ENCODE measurements around the gene GGNBP2. TPM values are rescaled to one million over a fixed set of nuclear protein-coding genes. Genes with fewer than 3 reads are reported as not detected.
"Not testable (repeated sequence)": the region's sequence is repeated elsewhere in the genome, so short reads cannot be mapped to it uniquely, and the experiment has no call there.

The GGNBP2 gene
- total and polyA plus RNA-seq, 3 experiments from 2014 or later, result 63.3 to 67.0 (median 65.1) TPM

- H3K36me3 ChIP-seq (ENCODE audit: insufficient read depth, low read length), result no peaks in the 10 kb centered on the region
- H3K4me1 ChIP-seq (ENCODE audit: insufficient read depth, low read length), result peaks cover 28% of the 10 kb centered on the region
- ChIA-PET POLR2A (interaction anchor here (0.8 to 2.4 kb wide), 7 partner anchors 9 to 347 kb away, joined by 3 to 8 read pairs (median 6); partner anchors contain the start of genes AATF, GGNBP2, MYO19 and PIGW), CTCF (interaction anchor here (1.2 to 3.9 kb wide), 12 partner anchors 8 to 639 kb away, joined by 3 to 24 read pairs (median 6); partner anchors contain the start of genes MYO19 and PIGW)
- Mint-ChIP-seq H3K36me3 (peaks cover 0 to 11% (median 2%) of the 10 kb centered on the region in 3 donors), H3K4me3 (peak within 1 kb of the TSS; percentile 88 to 94 (median 92)), H3K9me3 (no peaks in the 10 kb centered on the region), H3K27ac (peak within 1 kb of the TSS; percentile 89 to 96 (median 94)), H3K4me1 (peaks cover 37 to 49% (median 45%) of the 10 kb centered on the region in 3 donors), H3K27me3 (peaks cover 0 to 2% of the 10 kb centered on the region in 2 donors)
- H3K4me3 ChIP-seq (ENCODE audit: low read length), result peak within 1 kb of the TSS; percentile 97
- H3K9me3 ChIP-seq (ENCODE audit: low read length), result no peaks in the 10 kb centered on the region
- peak within 1 kb of the TSS; percentile 76 for H3K27ac ChIP-seq (ENCODE audit: low read depth, low read length)
- DNase-seq, result peak; percentile 82 to 94 (median 89)
- no peaks in the 10 kb centered on the region for H3K27me3 ChIP-seq (ENCODE audit: insufficient read depth, low read length, poor library complexity, severe bottlenecking)
Measured at GRCh38 chr17:36601303-36602029, 56.7 kb downstream of the GGNBP2 start, which contains the start of gene MRM1. TSS of gene MRM1 (plus strand) at chr17:36601583. CDS start at chr17:36601811, 228 bp downstream.

GRCh38 chr17:36602030-36602748, 57.5 kb downstream of the GGNBP2 start:
- H3K36me3 ChIP-seq (ENCODE audit: insufficient read depth, low read length), result no peaks in the 10 kb centered on the region
- no peaks in the 10 kb centered on the region for H3K9me3 Mint-ChIP-seq
- peak overlapping the region; percentile 76 for H3K27ac ChIP-seq (ENCODE audit: low read depth, low read length)
- peaks cover 28% of the 10 kb centered on the region for H3K4me1 ChIP-seq (ENCODE audit: insufficient read depth, low read length)
- H3K4me3 Mint-ChIP-seq, result peak overlapping the region; percentile 88 to 94 (median 92)
- H3K27me3 ChIP-seq (ENCODE audit: insufficient read depth, low read length, poor library complexity, severe bottlenecking), result no peaks in the 10 kb centered on the region
- H3K36me3 Mint-ChIP-seq, result peaks cover 0 to 11% (median 2%) of the 10 kb centered on the region in 3 donors
- no peaks in the 10 kb centered on the region for H3K9me3 ChIP-seq (ENCODE audit: low read length)
- ChIA-PET POLR2A (interaction anchor here (0.5 to 2.4 kb wide), 9 partner anchors 9 to 347 kb away, joined by 3 to 8 read pairs (median 5); partner anchors contain the start of genes AATF, DHRS11, MYO19 and PIGW), CTCF (interaction anchor here (0.7 to 3.9 kb wide), 20 partner anchors 9 to 1190 kb away, joined by 3 to 24 read pairs (median 5); partner anchors contain the start of genes MYO19 and PIGW)
- H3K4me3 ChIP-seq (ENCODE audit: low read length), result peak overlapping the region; percentile 97
- H3K4me1 Mint-ChIP-seq, result peaks cover 37 to 49% (median 45%) of the 10 kb centered on the region in 3 donors
- H3K27me3 Mint-ChIP-seq, result peaks cover 0 to 2% of the 10 kb centered on the region in 2 donors
- DNase-seq, result peak in 1 of 5 donors; percentile 11
- peak overlapping the region in 7 of 8 donors; percentile 46 to 92 (median 72) for H3K27ac Mint-ChIP-seq

- no peaks in the 10 kb centered on the region for H3K27me3 ChIP-seq (ENCODE audit: insufficient read depth, low read length, poor library complexity, severe bottlenecking)
- no peaks in the 10 kb centered on the region for H3K9me3 ChIP-seq (ENCODE audit: low read length)
- H3K4me3 ChIP-seq (ENCODE audit: low read length), result peak overlapping the region; percentile 97
- DNase-seq, result peak; percentile 52 to 80 (median 67)
- Mint-ChIP-seq H3K27ac (peak overlapping the region in 6 of 8 donors; percentile 48 to 74 (median 62)), H3K4me3 (peak overlapping the region; percentile 88 to 94 (median 92)), H3K9me3 (no peaks in the 10 kb centered on the region), H3K27me3 (peaks cover 0 to 2% of the 10 kb centered on the region in 2 donors), H3K4me1 (peaks cover 39 to 54% (median 49%) of the 10 kb centered on the region in 3 donors), H3K36me3 (peaks cover 0 to 15% (median 4%) of the 10 kb centered on the region in 3 donors)
- ChIA-PET POLR2A (interaction anchor here (0.7 to 2.4 kb wide), 3 partner anchors 12 to 68 kb away, joined by 4 to 8 read pairs (median 5); partner anchors contain the start of genes DHRS11, MYO19 and PIGW), CTCF (interaction anchor here (0.6 to 3.9 kb wide), 23 partner anchors 8 to 1189 kb away, joined by 3 to 24 read pairs (median 5); partner anchors contain the start of genes AATF, MYO19 and PIGW)
- H3K4me1 ChIP-seq (ENCODE audit: insufficient read depth, low read length), result peaks cover 28% of the 10 kb centered on the region
- H3K36me3 ChIP-seq (ENCODE audit: insufficient read depth, low read length), result no peaks in the 10 kb centered on the region
- peak overlapping the region; percentile 76 for H3K27ac ChIP-seq (ENCODE audit: low read depth, low read length)
Measured at GRCh38 chr17:36602924-36603384, 58.2 kb downstream of the GGNBP2 start.

- H3K27me3 Mint-ChIP-seq; POLR2A ChIA-PET; H3K27ac ChIP-seq (ENCODE audit: low read depth, low read length); DNase-seq; H3K36me3 ChIP-seq (ENCODE audit: insufficient read depth, low read length); H3K9me3 Mint-ChIP-seq; H3K9me3 ChIP-seq (ENCODE audit: low read length); H3K4me3 ChIP-seq (ENCODE audit: low read length); H3K27me3 ChIP-seq (ENCODE audit: insufficient read depth, low read length, poor library complexity, severe bottlenecking): not testable (repeated sequence)
- peaks cover 28% of the 10 kb centered on the region for H3K4me1 ChIP-seq (ENCODE audit: insufficient read depth, low read length)
- Mint-ChIP-seq H3K36me3 (peaks cover 0 to 19% (median 6%) of the 10 kb centered on the region in 3 donors), H3K4me1 (peaks cover 42 to 69% (median 61%) of the 10 kb centered on the region in 3 donors), H3K4me3 (peak overlapping the region in 2 of 7 donors; percentile 68 to 74), H3K27ac (peak overlapping the region in 1 of 8 donors; percentile 6)
- CTCF ChIA-PET, result interaction anchor here (0.7 to 2.0 kb wide), 2 partner anchors 104 to 344 kb away, joined by 3 to 5 read pairs; partner anchors contain the start of gene AATF
Measured at GRCh38 chr17:36605028-36605427, 60.3 kb downstream of the GGNBP2 start.

GRCh38 chr17:36608280-36608679, 63.6 kb downstream of the GGNBP2 start:
- Histone ChIP-seq H3K27me3 (ENCODE audit: insufficient read depth, low read length, poor library complexity, severe bottlenecking) (no peaks in the 10 kb centered on the region), H3K4me3 (ENCODE audit: low read length) (no peak overlapping the region), H3K27ac (ENCODE audit: low read depth, low read length) (no peak overlapping the region), H3K36me3 (ENCODE audit: insufficient read depth, low read length) (no peaks in the 10 kb centered on the region), H3K9me3 (ENCODE audit: low read length) (no peaks in the 10 kb centered on the region), H3K4me1 (ENCODE audit: insufficient read depth, low read length) (peaks cover 12% of the 10 kb centered on the region)
- Mint-ChIP-seq H3K36me3 (peaks cover 0 to 14% (median 6%) of the 10 kb centered on the region in 3 donors), H3K27ac (no peak overlapping the region), H3K4me1 (peaks cover 23 to 48% (median 42%) of the 10 kb centered on the region in 3 donors), H3K27me3 (peaks cover 0 to 2% of the 10 kb centered on the region in 2 donors), H3K4me3 (no peak overlapping the region), H3K9me3 (no peaks in the 10 kb centered on the region)
- ChIA-PET CTCF (no interaction called here), POLR2A (no interaction called here)
- no peak for DNase-seq

- H3K4me3 ChIP-seq (ENCODE audit: low read length), result no peak overlapping the region
- no peaks in the 10 kb centered on the region for H3K9me3 Mint-ChIP-seq
- ChIA-PET POLR2A (no interaction called here), CTCF (no interaction called here)
- peaks cover 6% of the 10 kb centered on the region for H3K4me1 ChIP-seq (ENCODE audit: insufficient read depth, low read length)
- peaks cover 0 to 2% of the 10 kb centered on the region in 2 donors for H3K27me3 Mint-ChIP-seq
- H3K4me1 Mint-ChIP-seq, result peaks cover 22 to 41% (median 38%) of the 10 kb centered on the region in 3 donors
- H3K36me3 ChIP-seq (ENCODE audit: insufficient read depth, low read length), result no peaks in the 10 kb centered on the region
- H3K9me3 ChIP-seq (ENCODE audit: low read length), result no peaks in the 10 kb centered on the region
- H3K36me3 Mint-ChIP-seq, result peaks cover 0 to 14% (median 6%) of the 10 kb centered on the region in 3 donors
- H3K27ac ChIP-seq (ENCODE audit: low read depth, low read length), result no peak overlapping the region
- DNase-seq, result no peak
- H3K27me3 ChIP-seq (ENCODE audit: insufficient read depth, low read length, poor library complexity, severe bottlenecking), result no peaks in the 10 kb centered on the region
- H3K27ac Mint-ChIP-seq, result peak overlapping the region in 1 of 8 donors; percentile 26
- no peak overlapping the region for H3K4me3 Mint-ChIP-seq
Measured at GRCh38 chr17:36608794-36609497, 64.2 kb downstream of the GGNBP2 start.

GRCh38 chr17:36609498-36609862, 64.8 kb downstream of the GGNBP2 start:
- ChIA-PET POLR2A (no interaction called here), CTCF (no interaction called here)
- Histone ChIP-seq H3K4me1 (ENCODE audit: insufficient read depth, low read length) (peaks cover 4% of the 10 kb centered on the region), H3K27ac (ENCODE audit: low read depth, low read length) (no peak overlapping the region), H3K9me3 (ENCODE audit: low read length) (no peaks in the 10 kb centered on the region), H3K36me3 (ENCODE audit: insufficient read depth, low read length) (no peaks in the 10 kb centered on the region), H3K27me3 (ENCODE audit: insufficient read depth, low read length, poor library complexity, severe bottlenecking) (no peaks in the 10 kb centered on the region), H3K4me3 (ENCODE audit: low read length) (no peak overlapping the region)
- Mint-ChIP-seq H3K4me3 (no peak overlapping the region), H3K36me3 (peaks cover 0 to 14% (median 6%) of the 10 kb centered on the region in 3 donors), H3K4me1 (peaks cover 18 to 36% (median 33%) of the 10 kb centered on the region in 3 donors), H3K27me3 (peaks cover 0 to 2% of the 10 kb centered on the region in 2 donors), H3K27ac (peak overlapping the region in 1 of 8 donors; percentile 26), H3K9me3 (no peaks in the 10 kb centered on the region)
- no peak for DNase-seq
